HepG2 (cell line): ENCODE results near the gene P3H3. TPM values are rescaled to one million over a fixed set of nuclear protein-coding genes. Genes with fewer than 3 reads are reported as not detected.
A peak's percentile ranks its signal among the peaks of the same experiment; 100 is the strongest.

Experiments
- ATF7-NPFF ChIP-seq: sonication (generic); formaldehyde crosslinking; IDR thresholded peaks from 2 replicates; pipeline ENCODE4 v1.8.1; 2023; ENCODE audit warnings: mild to moderate bottlenecking, low read depth, missing genetic modification reagents, moderate library complexity
- DRAP1 ChIP-seq: IDR thresholded peaks from 2 replicates; pipeline ENCODE4 v1.6.1; 2016; ENCODE audit warnings: missing genetic modification reagents, missing compliant biosample characterization
- HOXA3 ChIP-seq: sonication (generic); formaldehyde crosslinking; IDR thresholded peaks from 2 replicates; pipeline ENCODE4 v1.5.0; 2020; ENCODE audit warnings: missing genetic modification reagents
- KDM5A ChIP-seq: fragments of 200-600 bp; sonication (generic); IDR thresholded peaks from 2 replicates; pipeline ENCODE4 v1.7.0; 2018; ENCODE audit warnings: antibody characterized with exemption, mild to moderate bottlenecking, low read length, borderline replicate concordance
- KIAA2018 ChIP-seq: sonication (generic); formaldehyde crosslinking; IDR thresholded peaks from 2 replicates; pipeline ENCODE4 v1.5.0; 2020; ENCODE audit warnings: mild to moderate bottlenecking, missing genetic modification reagents, borderline replicate concordance
- SPEN ChIP-seq: sonication (generic); formaldehyde crosslinking; IDR thresholded peaks from 2 replicates; pipeline ENCODE4 v1.5.1; 2020; ENCODE audit warnings: low read depth, mild to moderate bottlenecking, missing genetic modification reagents
- ZFAT ChIP-seq: sonication (generic); formaldehyde crosslinking; conservative IDR thresholded peaks from 2 replicates; pipeline ENCODE4 v1.8.1; 2023; ENCODE audit warnings: missing genetic modification reagents, inconsistent platforms
- ZNF121 ChIP-seq: sonication (generic); formaldehyde crosslinking; IDR thresholded peaks from 2 replicates; pipeline ENCODE4 v1.5.0; 2020; ENCODE audit warnings: mild to moderate bottlenecking, missing genetic modification reagents
- ZNF263 ChIP-seq: sonication (generic); formaldehyde crosslinking; IDR thresholded peaks from 2 replicates; pipeline ENCODE4 v1.4.0; 2020; ENCODE audit warnings: missing genetic modification reagents
- ZNF296 ChIP-seq: sonication (generic); formaldehyde crosslinking; conservative IDR thresholded peaks from 2 replicates; pipeline ENCODE4 v1.5.0; 2020; ENCODE audit warnings: mild to moderate bottlenecking, missing genetic modification reagents
- ZNF33B ChIP-seq: sonication (generic); formaldehyde crosslinking; IDR thresholded peaks from 2 replicates; pipeline ENCODE4 v1.5.1; 2020; ENCODE audit warnings: mild to moderate bottlenecking, missing genetic modification reagents
- ZNF367 ChIP-seq: sonication (generic); formaldehyde crosslinking; IDR thresholded peaks from 2 replicates; pipeline ENCODE4 v1.4.0; 2020; ENCODE audit warnings: missing genetic modification reagents, borderline replicate concordance
- ZNF431 ChIP-seq: sonication (generic); formaldehyde crosslinking; IDR thresholded peaks from 2 replicates; pipeline ENCODE4 v1.9.0; 2022; ENCODE audit warnings: missing genetic modification reagents, low read depth, mild to moderate bottlenecking, borderline replicate concordance
- ZNF484 ChIP-seq: sonication (generic); formaldehyde crosslinking; IDR thresholded peaks from 2 replicates; pipeline ENCODE4 v1.5.1; 2020; ENCODE audit warnings: mild to moderate bottlenecking, low read depth, missing genetic modification reagents, borderline replicate concordance
- ZNF552 ChIP-seq: sonication (generic); formaldehyde crosslinking; IDR thresholded peaks from 2 replicates; pipeline ENCODE4 v1.9.0; 2022; ENCODE audit warnings: missing genetic modification reagents, mild to moderate bottlenecking, borderline replicate concordance
- ZNF639 ChIP-seq: conservative IDR thresholded peaks from 2 replicates; pipeline ENCODE4 v1.6.1; 2018; ENCODE audit warnings: missing genetic modification reagents
- ZNF773 ChIP-seq: sonication (generic); formaldehyde crosslinking; IDR thresholded peaks from 2 replicates; pipeline ENCODE4 v1.4.0; 2020; ENCODE audit warnings: missing genetic modification reagents, borderline replicate concordance
- ZZZ3 ChIP-seq: sonication (generic); formaldehyde crosslinking; IDR thresholded peaks from 2 replicates; pipeline ENCODE4 v1.4.0; 2020; ENCODE audit warnings: missing genetic modification reagents, mild to moderate bottlenecking, borderline replicate concordance
- polyA plus RNA-seq, 8 experiments: library from polyadenylated mRNA; depleted of rRNA in 3 of 8; stranded (reverse) in 7 of 8; unstranded in 1 of 8; fragments of >200 nt; fragmentation: Illumina TruSeq in 4 of 8; extraction: Trizol in 4 of 8; gene quantifications; 2 replicates each; pipeline versions ENCODE4 v1.2.1 to v1.2.3, GENCODE V29; 2011 to 2016; ENCODE audit warnings: low read depth in 4 of 8, missing spikeins in 1 of 8, mixed read lengths in 1 of 8; ENCODE audit not compliant: insufficient read depth in 1 of 8
- total RNA-seq, 5 experiments: library from RNA; depleted of rRNA; stranded (reverse); fragments of >200 nt; fragmentation: Illumina TruSeq; extraction: Trizol; gene quantifications; 2 replicates each; pipeline ENCODE4 v1.2.3, GENCODE V29; 2016; ENCODE audit warnings: low read depth in 1 of 5

Gene P3H3
- total and polyA plus RNA-seq, 2 of the 13 experiments (the other 11 are each of a cell fraction or from before 2014, with no cell fraction given): 20.1 to 20.5 TPM

GRCh38 chr12:6851921-6852650 is 23.9 kb downstream of the P3H3 start, which contains the start of gene USP5 (continued):
- peak; percentile 21; the same call in 1 of the 2 replicates for TF ChIP-seq DRAP1 (CRISPR knock-in tag)
- TF ChIP-seq ZNF639: no peak
- TF ChIP-seq ZFAT: no peak
- peak; percentile 69; the same call in 1 of the 2 replicates for TF ChIP-seq SPEN (CRISPR knock-in tag)
- TF ChIP-seq ZNF484: no peak
- TF ChIP-seq ZNF367 (CRISPR knock-in tag): no peak
- peak; percentile 55; the same call in 1 of the 2 replicates for TF ChIP-seq ZZZ3 (CRISPR knock-in tag)
- peak; percentile 57; the same call in 1 of the 2 replicates for TF ChIP-seq ZNF33B
- peak; percentile 65 for TF ChIP-seq HOXA3 (CRISPR knock-in tag)
- TF ChIP-seq ATF7-NPFF (CRISPR knock-in tag): no peak
- no peak for TF ChIP-seq ZNF552 (CRISPR knock-in tag)
- TF ChIP-seq ZNF263: peak; percentile 54; the same call in 1 of the 2 replicates
- no peak for TF ChIP-seq ZNF431 (CRISPR knock-in tag)
- no peak for TF ChIP-seq ZNF296
- no peak for TF ChIP-seq KIAA2018 (CRISPR knock-in tag)
- no peak for TF ChIP-seq ZNF121
- peak; percentile 70; the same call in 1 of the 2 replicates for TF ChIP-seq KDM5A
- peak; percentile 19; the same call in 1 of the 2 replicates for TF ChIP-seq ZNF773 (CRISPR knock-in tag)
